GM19023 (cell line): ENCODE results near the gene C1orf146.
"Not testable (repeated sequence)": the region's sequence is repeated elsewhere in the genome, so short reads cannot be mapped to it uniquely, and the experiment has no call there.

ENCODE experiments used
- ATAC-seq: cut with Tn5 transposase; IDR thresholded peaks from one replicate; pipeline ENCODE4 v1.9.1; 2021; ENCODE audit warnings: mild to moderate bottlenecking, moderate library complexity; ENCODE audit not compliant: unreplicated experiment

Gene C1orf146, protein sequence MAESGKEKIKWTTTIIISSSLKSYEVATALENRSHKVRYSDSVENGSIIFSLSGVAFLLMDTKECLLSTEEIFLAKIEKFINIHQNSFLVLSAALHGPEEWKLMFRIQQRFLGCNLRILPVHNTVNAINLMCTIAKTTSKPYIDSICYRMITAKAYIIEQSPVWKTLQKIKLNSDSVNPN

GRCh38 chr1:92217721-92218120 lies at the start of gene C1orf146:
TSS of gene C1orf146 (plus strand) at chr1:92217915. CDS start at chr1:92231421, 13,506 bp downstream.
- no peak for ATAC-seq

GRCh38 chr1:92168657-92169056 lies 49.1 kb upstream of the C1orf146 start:
- ATAC-seq = no peak

DNA sequence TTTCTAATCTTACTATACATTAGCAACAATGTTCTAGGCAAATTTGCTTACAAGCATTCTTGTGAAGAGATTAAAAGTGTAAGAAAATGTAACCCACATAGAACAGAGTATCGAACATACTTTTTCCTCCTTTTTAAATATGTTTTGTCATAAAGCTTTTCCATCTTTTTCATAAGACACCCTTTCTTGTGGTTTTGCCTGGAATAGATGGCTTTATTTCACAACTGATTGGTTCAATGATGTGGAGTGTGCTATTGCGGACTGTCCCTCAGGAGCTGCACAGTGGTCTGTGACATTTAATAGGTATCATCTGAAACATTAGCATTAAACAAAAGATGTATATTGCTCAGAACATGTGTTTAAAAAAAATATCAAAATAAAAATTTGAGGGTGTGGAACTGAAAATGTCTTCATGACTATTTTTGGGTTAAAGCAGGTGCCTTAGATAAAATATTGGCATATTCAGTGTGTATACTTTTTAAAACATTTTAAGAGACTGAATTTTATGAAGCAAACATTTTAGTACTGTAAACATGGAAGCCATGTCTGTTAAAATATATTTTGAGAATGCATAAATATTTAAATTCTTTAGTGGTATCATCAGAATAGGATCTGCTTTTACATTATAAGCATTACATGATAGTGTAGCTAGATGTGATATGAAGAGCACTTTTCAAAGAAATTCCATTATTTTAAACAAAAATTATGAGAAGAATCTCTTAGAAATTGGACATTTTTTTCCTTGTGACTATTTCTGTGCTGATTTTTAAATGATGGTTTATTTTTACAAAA lies 48.3 kb upstream of the C1orf146 start:
- ATAC-seq = no peak

GRCh38 chr1:92184632-92185031 lies 33.1 kb upstream of the C1orf146 start:
- no peak for ATAC-seq

- ATAC-seq = no peak
Measured at GRCh38 chr1:92186081-92186480, 31.6 kb upstream of the C1orf146 start.

DNA sequence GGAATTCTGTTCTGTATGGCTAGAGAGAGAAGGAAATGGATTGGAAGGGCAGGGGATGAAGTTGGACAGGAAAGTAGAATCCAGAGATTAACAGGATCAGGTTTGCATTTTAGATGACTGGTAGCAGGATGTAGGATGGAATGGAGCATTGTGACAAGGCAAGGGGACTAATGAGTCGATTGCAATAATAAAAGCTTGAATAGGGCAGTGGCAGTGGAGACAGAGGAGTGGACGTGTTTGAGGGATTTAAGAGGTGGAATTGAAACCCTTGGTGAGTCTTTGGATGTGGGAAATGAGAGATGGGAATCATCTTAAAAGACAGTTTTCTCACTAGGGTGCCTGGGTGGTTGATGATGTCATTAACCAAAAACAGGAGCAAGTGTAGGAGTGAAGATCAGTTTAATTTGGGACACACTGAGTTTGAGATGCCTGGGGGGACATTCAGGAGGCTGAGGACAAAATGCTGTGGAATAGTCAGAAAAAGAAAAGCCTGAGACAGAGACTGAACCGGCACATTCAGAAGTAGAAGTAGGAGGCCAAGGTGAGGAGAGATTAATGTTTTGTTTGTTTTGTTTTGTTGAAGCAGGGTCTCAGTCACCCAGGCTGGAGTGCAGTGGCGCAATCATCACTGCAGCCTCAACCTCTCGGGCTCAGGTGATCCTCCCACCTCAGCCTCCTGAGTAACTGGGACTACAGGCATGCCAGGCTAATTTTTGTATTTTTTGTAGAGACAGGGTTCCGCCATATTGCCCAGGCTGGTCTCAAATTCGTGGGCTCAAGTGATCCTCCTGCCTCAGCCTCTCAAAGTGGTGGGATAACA lies 29.1 kb upstream of the C1orf146 start:
- no peak for ATAC-seq

DNA sequence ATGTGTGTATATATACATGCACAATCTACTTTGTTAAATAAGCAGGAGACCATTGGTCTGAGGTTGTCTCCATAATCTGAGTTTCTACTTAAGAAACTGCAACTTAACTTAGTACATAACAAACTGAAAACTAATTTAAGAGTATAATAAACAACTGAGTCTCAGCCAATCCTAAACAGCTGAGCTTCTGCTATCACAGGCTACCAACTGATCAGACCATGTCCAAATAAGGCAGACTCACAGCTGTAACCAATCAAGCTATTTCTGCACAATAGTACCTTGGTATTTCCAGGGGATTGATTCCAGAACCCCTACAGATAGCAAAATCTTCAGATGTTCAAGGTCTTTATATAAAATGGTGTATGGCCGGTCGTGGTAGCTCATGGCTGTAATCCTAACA lies 26.0 kb upstream of the C1orf146 start:
- no peak for ATAC-seq

- no peak for ATAC-seq
Measured at GRCh38 chr1:92192246-92192645, 25.5 kb upstream of the C1orf146 start.

DNA sequence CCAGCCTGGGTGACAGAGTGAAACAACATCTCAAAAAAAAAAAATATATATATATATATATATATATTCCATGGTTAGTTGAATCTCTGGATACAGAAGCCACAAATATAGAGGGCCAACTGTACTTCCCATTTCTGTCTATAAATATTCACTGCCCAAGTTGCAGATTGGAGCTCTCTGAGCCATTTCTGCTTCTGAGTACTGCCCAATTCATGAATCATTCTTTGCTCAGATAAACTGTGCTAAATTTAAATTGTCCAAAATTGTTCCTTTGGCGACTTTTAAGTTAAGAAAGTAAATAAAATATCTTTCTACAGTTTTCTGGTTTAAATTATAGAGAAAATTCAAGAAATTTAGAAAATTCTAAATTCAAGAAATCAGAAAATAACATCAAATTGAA lies 23.2 kb upstream of the C1orf146 start:
- no peak for ATAC-seq

DNA sequence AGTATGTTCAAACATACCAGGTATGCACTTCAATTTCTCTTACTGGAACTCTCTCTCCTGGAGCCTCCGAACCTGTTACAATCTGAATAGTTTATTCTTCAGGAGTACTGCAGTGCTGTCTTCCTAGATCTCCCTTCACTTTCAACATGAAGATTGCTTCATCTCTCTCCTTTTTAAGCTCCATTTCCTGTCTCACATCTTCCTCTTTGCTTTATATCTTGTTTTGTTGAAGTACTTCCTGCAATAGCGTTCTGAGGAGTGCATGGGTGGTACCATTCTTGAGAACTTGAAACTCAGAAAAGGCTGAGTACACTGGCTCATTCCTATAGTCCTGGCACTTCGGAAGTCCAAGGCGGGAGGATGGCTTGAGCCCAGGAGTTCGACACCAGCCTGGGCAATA lies 15.7 kb upstream of the C1orf146 start:
- ATAC-seq = no peak

GRCh38 chr1:92203105-92203504 lies 14.6 kb upstream of the C1orf146 start:
- no peak for ATAC-seq

DNA sequence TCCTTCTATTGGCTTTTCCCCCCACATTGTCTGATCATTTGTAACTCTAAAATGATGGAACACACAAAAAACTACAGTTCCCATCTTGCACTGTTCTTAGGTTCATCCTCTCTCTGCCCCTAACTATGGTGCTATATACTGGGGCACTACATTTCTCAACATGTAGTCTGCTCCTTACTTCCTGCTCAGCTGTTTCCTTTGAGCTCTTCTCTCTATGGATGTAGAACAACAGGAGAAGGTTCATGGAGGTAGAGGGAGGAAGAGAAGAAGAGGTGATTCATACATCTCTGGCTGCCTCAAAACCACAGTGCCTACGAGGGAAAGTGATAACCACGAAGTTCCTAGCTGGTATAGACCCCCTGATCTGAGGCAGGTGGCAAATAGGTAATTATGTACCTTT lies 7.0 kb upstream of the C1orf146 start:
- ATAC-seq = no peak

DNA sequence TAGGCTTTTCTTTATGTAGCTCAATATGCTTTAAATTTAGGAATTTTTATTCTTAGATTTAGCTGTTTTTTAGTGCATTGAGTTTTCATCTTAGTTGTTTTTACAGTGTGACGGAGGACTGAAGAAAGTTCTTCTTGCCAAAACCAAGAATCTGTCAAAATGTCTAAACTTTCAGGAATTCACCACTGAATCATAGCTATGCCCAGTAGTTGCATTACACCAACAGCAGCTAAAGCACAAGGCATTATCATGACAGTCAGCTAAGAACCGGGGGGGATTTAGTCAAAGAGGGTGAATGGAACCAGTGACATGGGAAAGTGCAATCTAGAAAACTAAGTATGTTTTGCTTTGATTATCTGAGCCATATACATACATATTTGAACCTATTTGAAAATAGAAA lies 6.5 kb upstream of the C1orf146 start:
- no peak for ATAC-seq

- ATAC-seq = no peak
Measured at GRCh38 chr1:92218559-92218958, 844 bp downstream of the C1orf146 start.

DNA sequence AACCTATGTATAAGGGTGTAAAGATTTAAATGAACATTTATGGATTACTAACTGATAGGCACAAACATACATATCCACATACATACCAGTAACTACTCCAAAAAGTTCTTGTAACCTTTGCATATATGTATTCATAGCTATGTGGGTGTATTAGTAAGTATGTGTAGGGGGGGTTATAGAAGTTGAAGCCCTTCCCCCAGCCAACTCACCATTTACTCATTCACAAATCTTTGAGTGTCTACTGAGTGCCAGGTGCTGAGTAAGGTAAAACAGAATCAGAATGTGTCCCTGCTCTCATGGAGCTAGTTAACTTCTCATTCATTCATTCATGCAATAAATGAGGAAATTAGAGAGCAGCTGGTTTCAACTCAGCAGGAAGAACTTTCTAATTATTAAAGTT lies 1.3 kb downstream of the C1orf146 start:
- no peak for ATAC-seq

- no peak for ATAC-seq
Measured at GRCh38 chr1:92228401-92228800, 10.7 kb downstream of the C1orf146 start.

DNA sequence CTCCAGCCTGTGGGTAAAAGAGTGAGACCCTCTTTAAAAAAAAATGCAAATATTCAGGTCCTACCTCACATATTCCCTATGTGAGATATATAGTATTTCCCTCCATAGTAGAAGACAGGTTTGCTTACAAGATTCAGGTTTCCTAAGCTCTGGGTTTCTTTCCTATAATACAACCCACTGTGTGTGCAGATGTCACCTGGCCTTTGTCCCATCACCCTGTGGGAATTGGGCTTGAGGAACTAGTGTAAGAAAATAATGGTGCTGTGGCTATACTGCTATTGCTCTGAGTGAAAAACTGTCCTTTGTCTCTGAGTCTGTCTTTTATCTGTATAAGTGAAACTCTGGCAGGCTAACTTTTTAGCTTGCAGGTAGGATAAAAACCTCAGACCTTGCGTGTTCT lies 13.0 kb downstream of the C1orf146 start:
- ATAC-seq = no peak

DNA sequence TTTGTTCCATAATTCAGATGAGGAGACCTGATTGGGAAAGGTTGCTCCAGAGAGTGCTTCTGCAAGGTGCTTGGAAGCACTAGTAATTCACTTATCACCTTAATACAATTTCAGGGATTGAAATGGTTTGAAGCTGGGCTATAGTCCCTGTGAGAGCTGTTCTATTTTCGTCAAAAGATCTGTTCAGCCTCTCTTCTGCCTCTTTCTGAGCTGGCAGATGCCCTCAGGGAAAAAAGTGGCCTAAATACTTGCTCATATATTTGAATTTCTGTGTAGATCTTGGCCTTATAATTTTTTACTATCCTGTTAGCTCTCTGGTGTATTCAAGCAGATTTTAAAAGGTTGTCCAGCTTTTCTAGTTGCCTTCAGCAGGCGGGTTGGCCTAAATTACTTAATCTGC lies 22.3 kb downstream of the C1orf146 start:
- ATAC-seq = no peak

GRCh38 chr1:92244376-92244775 lies 26.7 kb downstream of the C1orf146 start:
- ATAC-seq = no peak

DNA sequence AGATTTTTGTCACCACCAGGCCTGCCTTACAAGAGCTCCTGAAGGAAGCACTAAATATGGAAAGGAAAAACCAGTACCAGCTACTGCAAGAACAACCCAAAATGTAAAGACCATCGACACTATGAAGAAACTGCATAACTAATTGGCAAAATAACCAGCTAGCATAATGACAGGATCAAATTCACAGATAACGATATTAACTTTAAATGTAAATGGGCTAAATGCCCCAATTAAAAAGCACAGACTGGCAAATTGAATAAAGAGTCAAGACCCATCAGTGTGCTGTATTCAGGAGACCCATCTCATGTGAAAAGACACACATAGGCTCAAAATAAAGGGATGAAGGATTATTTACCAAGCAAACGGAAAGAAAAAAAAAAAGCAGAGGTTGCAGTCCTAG lies 37.0 kb downstream of the C1orf146 start:
- not testable (repeated sequence) for ATAC-seq

DNA sequence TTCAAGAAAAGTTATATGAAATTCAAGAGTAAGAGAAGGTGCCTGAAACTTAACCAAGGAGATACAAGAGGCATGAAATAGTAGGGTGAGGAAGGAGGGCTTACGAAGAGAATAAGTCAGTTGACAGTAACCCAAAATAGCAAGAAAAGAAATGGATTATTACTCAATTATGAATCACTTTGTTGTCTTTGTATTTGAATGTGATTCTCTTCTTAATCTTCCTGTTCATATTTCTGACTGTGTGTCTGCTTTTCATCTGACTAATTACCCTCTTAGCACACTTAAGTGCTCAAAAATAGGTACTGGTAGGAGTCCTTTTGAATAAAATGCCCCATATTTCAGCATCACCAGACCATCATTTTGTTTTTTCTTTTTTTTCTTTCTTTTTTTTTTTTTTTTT lies 41.6 kb downstream of the C1orf146 start:
- no peak for ATAC-seq

GRCh38 chr1:92262516-92262915 lies 44.8 kb downstream of the C1orf146 start:
- ATAC-seq = no peak
